Muscle of arm (tissue), 14 donors: ENCODE data around the gene OR5H1. TPM values are rescaled to one million over a fixed set of nuclear protein-coding genes. Genes with fewer than 3 reads are reported as not detected.
"Not testable (repeated sequence)": the region's sequence is repeated elsewhere in the genome, so short reads cannot be mapped to it uniquely, and the experiment has no call there.

Source experiments
- DNase-seq: peaks from one replicate; pipeline ENCODE4 v3.0.0-alpha.2; 2013
- long read RNA-seq, 11 donors: transcript quantifications; one replicate each; lab custom pipeline, GENCODE V29; 2026
- polyA plus RNA-seq, 12 donors: library from polyadenylated mRNA; unstranded; fragments of 120-200 nt; gene quantifications; one replicate each; pipeline ENCODE4 v1.2.1, GENCODE V29; 2013; ENCODE audit not compliant: insufficient read length in 12 of 12

The OR5H1 gene
- polyA plus RNA-seq, result under 1 TPM in 2 of 12 donors, not detected in 10; 0.03 to 0.11 TPM
- long read RNA-seq, donor 1, result 0 reads
- long read RNA-seq, donor 2, result 0 reads
- long read RNA-seq, donor 3, result 0 reads
- long read RNA-seq, donor 4, result 0 reads
- long read RNA-seq, donor 5, result 0 reads
- long read RNA-seq, donor 6, result 0 reads
- long read RNA-seq, donor 7, result 0 reads
- long read RNA-seq, donor 8, result 0 reads
- long read RNA-seq, donor 9, result 0 reads
- long read RNA-seq, donor 10, result 0 reads
- long read RNA-seq, donor 11, result 0 reads

DNA sequence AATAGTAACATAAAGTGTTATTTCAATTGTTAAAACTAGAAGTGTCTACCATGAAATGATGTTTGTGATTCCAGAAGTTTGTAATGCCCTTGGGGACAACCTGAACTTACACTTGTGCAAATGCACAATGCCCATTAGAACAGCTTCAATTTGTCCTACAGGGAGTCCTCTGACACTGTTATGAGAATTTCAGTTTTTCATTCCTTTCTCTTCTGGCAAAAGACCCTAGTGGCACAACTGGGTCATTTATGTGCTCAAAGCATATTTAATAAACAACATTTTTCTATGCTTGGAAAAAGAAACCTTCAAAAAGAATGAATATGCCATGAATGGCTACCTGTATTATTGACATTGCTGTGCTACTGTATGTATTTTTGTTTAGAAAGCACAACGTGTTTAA lies at the start of gene OR5H1:
Gene OR5H1 (plus strand): TSS at position 301 of the 400 bp plus-strand sequence. CDS start 1,977 bp downstream, outside the sequence.
- DNase-seq, result no peak

DNA sequence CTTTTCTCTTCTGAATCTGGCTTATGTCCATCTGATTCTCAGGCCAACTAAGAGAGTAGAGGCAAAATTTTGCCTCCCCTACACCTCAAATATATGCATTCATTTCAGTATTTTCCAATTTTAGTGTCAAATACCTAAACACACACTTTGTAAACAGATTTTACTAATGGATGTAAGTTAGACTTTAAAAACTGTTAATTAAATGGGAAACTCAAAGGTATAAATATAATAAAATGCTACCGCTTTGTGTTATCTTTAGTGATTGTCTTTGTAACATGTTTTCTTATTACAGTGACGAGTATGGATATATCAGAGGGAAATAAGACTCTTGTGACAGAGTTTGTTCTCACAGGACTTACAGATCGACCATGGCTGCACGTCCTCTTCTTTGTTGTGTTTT lies 43.6 kb upstream of the OR5H1 start, which contains the start of gene OR5AC2:
Gene OR5AC2 (plus strand): TSS at position 301 of the 400 bp plus-strand sequence. CDS start 0 bp downstream, at position 301.
- no peak for DNase-seq

DNA sequence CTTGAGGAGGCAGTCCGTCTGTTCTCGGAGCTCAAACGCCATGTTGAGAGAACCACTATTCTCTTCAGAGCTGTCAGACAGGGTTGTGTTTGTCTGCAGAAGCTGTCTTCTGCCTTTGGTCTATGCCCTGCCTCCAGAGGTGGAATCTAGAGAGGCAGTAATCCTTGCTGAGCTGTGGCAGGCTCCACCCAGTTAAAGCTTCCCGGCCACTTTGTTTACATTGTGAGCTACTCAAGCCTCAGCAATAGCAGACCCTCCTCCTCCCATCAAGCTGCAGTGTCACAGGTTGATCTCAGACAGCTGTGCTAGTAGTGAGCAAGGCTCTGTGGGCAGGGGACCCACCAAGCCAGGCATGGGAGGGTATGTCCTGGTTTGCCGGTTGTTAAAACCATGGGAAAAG lies 34.6 kb upstream of the OR5H1 start:
- no peak for DNase-seq

DNA sequence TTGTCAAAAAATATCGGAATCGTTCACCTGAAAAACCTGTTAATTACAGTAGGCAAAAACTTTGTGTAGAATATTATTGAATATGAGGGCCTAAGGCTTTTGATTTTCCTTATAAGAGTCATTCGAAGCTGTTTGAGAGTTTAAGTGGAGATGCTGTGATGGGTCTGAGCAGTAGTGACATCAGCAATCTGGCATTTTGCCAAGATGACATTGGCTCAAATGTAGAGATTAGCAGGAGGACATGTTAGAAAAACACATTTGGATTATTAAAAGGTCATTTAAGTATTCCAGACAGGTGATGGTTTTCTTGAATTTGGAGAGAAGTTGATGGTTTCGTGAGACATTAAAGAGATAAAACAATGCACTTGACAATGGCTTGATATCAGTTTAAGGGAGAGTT lies 30.7 kb upstream of the OR5H1 start:
- no peak for DNase-seq

DNA sequence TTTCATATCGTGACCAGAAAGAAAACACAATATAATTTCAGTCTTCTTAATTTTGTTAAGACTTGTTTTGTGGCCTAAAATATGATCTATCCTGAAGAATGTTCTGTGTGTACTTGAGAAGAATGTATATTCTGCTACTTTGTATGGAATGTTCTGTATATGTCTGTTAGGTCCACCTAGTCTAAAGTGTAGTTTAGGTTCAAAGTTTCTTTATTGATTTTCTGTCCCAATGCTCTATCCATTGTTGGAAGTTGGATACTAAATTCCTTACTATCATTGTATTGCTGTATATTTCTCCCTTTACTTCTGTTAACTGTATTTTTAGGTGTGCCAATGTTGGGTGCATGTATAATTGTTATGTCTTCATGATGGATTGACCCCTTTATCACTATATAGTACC lies 22.4 kb upstream of the OR5H1 start:
- no peak for DNase-seq

DNA sequence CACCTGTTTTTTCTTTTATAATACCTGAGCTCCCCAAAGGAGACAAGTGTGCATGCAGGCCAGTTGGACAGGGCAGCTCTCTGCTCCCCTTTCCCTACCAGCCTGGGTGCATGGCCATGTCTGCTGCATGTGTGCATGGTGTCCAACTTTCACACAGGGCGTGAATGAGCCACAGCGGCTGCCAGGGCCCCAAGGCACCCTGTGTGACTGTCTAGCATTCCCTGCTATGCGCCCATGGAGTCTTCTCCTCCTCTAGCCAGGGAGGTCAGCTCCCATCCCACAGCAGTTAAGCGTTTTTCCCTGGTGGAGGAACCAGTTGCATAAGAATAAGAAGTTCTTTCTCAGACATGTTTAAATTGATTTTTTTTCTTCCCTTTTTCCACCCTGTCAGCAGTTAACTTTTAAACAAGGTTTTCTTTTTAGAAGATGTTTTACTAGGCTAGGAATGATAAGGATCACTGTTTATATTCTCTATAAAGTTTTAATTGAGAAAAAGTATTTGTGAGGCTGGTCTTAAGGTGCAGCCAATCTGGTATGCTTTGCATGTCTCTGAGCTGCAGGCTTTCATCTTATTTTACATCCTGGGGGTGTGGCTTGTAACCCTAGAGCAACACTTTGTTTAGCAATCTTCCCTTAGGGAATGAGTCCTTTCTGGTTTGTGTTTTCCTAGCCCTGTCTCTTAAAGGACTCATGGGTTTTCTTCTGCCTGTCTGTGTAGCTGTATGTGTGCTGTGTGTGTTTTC lies 20.5 kb upstream of the OR5H1 start:
- DNase-seq, result no peak

DNA sequence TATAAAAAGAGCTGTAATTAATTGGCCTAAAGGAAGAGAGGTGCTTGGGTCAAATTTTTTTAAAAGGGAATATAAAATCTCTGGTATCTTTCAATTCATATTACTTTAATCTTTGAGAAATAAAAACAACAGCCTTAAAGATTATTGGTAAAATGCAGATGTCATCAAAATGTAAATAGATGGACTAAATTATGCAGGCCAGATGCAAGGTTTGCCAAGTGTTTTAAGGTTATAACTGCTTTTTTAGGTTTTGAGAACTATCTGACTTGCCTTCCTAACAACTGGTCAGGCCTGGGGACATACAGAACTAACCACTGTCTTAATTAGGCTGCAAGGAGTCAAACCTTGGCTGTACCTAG lies 20.0 kb upstream of the OR5H1 start:
- DNase-seq, result no peak

DNA sequence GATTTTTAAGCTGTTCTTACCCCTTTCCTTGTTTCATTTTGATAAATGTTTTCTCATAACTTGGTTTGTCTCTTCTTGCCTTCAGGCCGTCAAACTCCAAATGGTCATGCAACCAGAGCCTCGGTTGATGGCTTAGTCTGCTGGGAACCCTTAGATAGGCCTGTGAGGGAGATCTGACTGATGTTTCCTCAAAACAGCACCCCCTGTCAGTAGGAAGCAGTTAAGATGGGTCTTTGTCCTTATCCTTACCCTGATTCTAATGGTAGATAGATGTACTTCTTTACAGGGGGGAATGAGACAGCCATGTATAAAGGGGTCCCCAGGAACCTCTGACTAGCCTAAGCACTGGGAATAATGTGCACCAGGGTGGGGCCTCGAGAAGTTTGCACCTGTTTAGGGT lies 16.3 kb upstream of the OR5H1 start:
- DNase-seq, result no peak

DNA sequence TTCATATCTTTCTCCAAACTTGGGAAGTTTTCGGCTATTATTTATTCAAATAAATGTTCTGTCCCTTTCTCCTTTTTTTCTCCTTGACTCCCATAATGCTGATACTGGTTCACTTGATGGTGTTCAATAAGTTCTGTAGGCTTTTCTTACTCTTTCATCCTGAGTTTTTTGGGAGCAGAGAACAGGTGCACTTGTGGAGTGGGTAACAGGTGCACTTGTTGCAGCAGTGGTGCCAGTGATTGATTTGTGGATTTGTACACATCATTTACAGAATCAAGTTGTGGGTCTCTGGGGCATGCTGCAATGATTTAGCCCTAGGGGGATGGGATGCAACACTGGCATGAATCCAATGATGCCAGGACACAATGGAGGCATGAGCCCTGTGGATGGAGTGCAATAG lies 14.8 kb upstream of the OR5H1 start:
- no peak for DNase-seq

DNA sequence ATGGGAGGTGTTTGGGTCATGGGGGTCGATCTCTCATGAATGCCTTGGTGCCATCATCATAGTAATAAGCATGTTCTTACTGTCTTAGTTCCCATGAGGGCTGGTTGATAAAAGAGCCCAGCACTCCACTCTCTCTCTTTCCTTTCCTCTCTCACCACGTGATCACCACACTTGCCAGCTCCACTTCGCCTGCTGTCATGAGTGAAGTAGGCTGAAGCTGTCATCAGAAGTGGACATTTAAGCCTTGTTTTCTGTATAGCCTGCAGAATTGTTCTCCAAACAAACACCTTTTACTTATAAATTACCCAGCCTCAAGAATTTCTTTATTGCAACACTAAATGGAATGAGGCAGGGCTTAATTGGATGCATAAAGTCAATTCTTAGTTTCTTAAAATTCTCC lies 6.1 kb downstream of the OR5H1 start:
- no peak for DNase-seq

DNA sequence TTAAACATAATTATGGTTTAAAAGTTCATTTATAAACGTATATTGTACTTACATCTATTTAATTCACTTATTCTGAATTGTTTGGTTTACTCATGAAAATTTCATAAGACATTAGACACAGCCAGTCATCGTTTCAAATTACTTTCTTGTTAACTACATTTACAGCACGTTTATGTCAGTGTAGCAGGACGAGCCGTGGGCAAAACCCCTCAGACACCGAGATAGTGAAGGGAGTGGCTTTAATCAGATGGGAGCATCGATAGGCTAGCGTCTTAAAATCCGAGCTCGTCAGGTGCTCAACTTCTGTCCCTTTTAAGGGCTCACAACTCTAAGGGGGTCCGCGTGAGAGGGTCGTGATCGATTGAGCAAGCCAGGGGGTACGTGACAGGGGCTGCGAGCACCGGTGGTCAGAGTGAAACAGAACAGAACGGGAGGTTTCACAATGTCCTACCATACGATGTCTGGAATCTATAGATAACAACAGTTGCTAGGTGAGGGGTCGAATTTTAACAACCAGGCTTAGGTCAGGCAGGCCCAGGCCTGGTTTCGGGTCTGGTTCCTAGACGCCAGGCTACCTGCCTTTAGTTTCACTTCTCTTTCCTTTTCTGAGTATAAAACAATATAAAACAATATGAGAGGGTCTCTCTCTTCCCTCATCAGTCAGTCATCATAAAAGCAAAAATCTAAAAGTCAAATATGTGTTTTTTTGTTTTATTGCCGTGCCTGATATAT lies 7.5 kb downstream of the OR5H1 start:
- not testable (repeated sequence) for DNase-seq

DNA sequence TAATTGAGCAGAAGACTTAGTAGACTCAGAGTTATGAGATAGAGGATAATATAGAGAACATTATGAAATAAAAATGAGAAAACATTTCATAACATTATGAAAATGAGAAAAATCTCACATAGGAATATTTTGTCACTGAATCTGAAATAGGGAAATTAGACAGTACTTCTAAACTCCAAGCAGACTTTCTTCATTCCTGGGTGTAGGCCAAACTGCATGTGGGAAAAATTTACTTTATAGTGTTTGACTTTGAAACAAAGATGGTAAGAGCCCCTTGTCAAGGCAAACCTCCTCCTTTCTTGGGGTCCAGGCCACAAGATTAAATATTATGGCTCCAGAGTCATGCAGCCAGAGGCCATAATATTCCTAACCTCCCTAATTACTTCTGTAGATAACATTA lies 10.0 kb downstream of the OR5H1 start:
- DNase-seq, result no peak

DNA sequence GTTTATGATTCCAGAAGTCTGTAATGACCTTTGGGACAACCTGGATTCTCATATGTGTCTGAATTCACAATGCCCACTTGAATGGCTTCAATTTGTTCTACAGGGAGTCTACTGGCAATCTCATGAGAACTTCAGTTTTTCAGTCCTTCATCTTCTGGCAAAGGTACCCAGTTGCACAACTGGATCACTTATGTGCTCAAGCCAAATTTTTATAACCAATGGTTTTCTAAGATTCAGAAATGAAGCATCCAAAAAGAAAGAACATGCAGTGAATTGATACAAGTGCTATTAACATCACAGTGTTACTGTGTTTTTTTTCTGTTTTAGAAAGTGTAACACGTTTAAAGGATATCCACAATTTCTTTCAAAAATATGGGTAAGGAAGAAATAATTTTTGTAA lies 16.7 kb downstream of the OR5H1 start, which contains the start of gene OR5H14:
Gene OR5H14 (plus strand): TSS at position 301 of the 400 bp plus-strand sequence. CDS start 1,907 bp downstream, outside the sequence.
- no peak for DNase-seq

DNA sequence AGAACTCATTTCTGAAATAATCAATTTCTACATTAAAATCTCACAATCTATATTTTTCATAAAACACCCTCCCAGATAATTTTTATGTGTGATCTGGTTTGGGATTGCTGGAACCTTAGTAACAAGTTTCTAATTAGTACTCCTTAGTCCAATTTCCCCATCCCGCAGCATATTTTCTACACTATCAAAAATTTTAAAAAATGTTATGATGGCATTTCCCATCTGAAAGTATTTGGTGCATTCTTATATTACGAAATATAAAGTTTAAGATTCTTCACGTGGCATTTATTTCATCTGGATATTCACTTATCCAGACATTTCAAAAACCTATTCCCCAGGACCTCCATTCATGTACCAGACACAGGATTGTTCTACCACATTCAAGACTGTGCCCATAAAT lies 18.2 kb downstream of the OR5H1 start:
- no peak for DNase-seq

DNA sequence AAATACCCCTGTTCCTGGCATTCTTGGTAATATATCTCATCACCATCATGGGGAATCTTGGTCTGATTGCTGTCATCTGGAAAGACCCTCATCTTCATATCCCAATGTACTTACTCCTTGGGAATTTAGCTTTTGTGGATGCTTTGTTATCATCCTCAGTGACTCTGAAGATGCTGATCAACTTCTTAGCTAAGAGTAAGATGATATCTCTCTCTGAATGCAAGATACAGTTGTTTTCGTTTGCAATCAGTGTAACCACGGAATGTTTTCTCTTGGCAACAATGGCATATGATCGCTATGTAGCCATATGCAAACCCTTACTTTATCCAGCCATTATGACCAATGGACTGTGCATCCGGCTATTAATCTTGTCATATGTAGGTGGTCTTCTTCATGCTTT lies 18.9 kb downstream of the OR5H1 start:
- not testable (repeated sequence) for DNase-seq

DNA sequence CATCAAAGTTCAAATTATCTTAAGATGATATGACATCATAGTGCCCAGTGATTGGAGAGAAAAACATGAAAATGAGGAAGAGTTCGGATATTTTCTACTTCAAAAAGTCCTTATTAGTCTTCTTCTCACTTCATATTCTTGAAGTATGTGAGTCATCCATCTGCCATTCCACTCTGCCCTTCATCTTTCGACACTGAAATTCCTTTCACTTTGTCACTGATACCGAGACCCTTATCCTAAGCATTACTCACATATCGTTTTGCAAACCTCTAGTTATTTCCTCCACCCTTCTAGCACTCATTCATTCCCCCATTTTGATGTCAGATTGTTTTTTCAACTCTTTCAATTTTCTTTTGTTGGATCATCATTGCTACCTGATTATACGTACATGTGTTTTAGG lies 20.7 kb downstream of the OR5H1 start:
- no peak for DNase-seq

DNA sequence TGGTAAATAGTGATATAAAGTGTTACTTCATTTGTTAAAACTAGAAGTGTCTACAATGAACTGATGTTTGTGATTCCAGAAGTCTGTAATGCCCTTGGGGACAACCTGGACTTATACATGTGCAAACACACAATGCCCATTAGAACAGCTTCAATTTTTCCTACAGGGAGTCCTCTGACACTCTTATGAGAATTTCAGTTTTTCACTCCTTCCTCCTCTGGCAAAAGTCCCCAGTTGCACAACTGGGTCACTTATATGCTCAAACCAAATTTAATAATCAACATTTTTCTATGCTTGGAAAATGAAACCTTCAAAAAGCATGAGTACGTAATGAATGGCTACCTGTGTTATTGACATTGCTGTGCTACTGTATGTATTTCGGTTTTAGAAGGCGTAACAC lies 35.9 kb downstream of the OR5H1 start, which contains the start of gene OR5H15:
Gene OR5H15 (plus strand): TSS at position 301 of the 400 bp plus-strand sequence. CDS start 2,004 bp downstream, outside the sequence.
- no peak for DNase-seq

DNA sequence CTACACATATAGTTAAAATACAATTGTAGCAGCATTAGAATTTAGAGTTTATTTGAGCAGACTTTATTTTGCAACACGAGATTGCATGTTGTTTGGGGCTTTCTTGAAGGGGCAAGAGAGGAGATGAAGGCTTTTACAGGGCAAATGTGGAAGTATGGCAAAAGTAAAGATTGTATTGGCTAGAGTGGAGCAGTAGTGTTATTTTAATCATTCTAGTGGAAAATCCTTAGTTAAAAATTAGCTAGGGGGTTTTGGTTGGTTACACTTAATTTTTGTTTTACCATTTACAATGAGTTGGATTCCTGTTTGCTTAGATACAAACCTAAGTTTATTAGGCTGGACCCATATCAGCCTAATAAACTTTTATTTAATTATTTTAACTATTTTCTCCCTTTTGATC lies 40.5 kb downstream of the OR5H1 start:
- DNase-seq, result no peak

DNA sequence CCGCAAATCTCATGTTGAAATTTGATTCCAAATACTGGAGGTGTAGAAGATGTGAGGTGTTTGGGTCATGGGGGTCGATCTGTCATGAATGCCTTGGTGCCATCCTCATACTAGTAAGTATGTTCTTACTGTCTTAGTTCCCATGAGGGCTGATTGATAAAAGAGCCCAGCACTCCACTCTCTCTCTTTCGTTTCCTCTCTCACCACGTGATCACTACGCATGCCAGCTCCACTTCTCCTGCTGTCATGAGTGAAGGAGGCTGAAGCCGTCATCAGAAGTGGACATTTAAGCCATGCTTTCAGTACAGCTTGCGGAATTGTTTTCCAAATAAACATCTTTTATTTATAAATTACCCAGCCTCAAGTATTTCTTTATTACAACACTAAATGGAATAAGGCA lies 42.1 kb downstream of the OR5H1 start:
- no peak for DNase-seq

DNA sequence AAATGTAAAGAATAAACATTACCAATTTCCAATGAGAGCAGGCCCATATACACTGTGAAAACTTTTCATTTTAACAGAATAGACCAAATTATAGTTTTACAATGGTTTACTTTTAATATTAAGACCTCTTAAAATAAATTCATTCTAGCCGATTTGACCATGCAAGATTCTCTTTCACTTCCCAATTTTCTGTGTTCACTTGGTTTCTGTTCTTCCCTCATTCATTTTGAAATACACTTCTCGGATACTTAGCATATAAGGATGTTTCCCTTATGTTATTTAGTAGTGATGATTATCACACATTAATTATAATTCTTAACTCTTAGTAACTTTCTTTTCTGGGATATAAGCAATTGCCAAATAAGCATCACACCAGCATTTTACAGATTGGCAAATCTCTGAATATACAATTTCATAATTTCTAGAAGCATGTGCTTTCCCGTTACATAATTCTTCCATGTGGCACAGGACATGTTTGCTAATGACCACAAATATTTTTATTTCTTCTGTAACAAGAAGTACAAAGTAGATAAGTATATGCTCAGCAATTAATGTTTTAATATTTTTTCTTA lies 49.9 kb downstream of the OR5H1 start:
- no peak for DNase-seq

DNA sequence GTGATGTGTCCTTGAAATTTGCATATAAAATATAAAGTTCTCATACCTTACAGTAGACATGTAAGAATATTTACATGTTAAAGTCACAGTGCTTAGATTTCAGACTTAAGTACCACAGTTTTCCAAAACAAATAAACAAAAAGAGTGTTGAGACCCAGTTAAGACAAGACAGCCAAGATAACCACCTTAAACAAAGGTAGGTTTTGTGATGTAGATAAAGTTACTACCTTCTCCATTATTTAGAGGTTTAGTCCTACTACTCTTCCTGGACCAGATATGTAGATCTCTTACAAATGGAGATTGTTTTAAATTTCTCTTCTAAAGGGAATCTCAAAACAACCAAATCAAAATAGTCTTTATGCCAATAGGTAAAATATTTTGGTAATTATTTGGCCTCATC lies 51.7 kb downstream of the OR5H1 start:
- no peak for DNase-seq

DNA sequence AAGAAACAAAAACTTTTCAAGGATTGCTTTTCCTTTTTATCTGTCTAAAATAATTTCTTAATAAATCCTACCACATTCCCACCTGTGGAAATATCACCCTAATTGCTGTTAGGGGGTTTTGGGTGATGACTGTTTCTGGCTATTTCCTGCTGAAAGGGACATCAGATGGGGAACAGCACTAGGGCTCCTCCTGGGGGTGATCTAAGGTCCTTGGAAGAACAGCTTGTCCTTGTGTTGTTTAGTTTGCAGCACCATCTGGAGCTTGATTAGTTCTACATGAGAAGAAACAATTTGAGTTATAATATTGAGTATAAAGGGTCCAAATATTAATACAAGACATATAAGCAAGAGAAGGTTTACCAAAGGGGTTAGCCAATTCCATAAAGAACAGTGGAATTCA lies 54.7 kb downstream of the OR5H1 start:
- DNase-seq, result no peak
